Ovary (tissue), 9 donors: ENCODE measurements around the gene SLC25A25. TPM values are rescaled to one million over a fixed set of nuclear protein-coding genes. Genes with fewer than 3 reads are reported as not detected.

Source experiments
- DNase-seq, 5 donors: peaks; one replicate each; pipeline ENCODE4 v3.0.0-alpha.2; 2019 to 2020
- H3K27ac ChIP-seq, 2 donors: fragments of 200-600 bp; one replicate each; pipeline versions ENCODE4 v1.5.1 to v1.8.0; 2019 to 2022
- H3K27me3 ChIP-seq: fragments of 200-600 bp; one replicate; pipeline ENCODE4 v1.8.0; 2022
- H3K36me3 ChIP-seq: fragments of 200-600 bp; sonication (generic); one replicate; pipeline ENCODE4 v1.5.1; 2019
- H3K4me1 ChIP-seq: one replicate; pipeline ENCODE4 v1.8.1; 2013; ENCODE audit warnings: mild to moderate bottlenecking, moderate library complexity; ENCODE audit not compliant: insufficient read depth
- H3K4me3 ChIP-seq: fragments of 200-600 bp; sonication (generic); one replicate; pipeline ENCODE4 v1.5.1; 2017
- H3K9me3 ChIP-seq, 2 donors: fragments of 200-600 bp in 1 of 2; sonication (generic) in 1 of 2; one replicate each; pipeline versions ENCODE4 v1.5.1 to v1.8.1; 2013 to 2019; ENCODE audit warnings: mild to moderate bottlenecking in 1 of 2, moderate library complexity in 1 of 2
- EP300 ChIP-seq: sonication (generic); formaldehyde crosslinking; IDR thresholded peaks from one replicate; pipeline ENCODE4 v1.6.1; 2017; ENCODE audit warnings: antibody characterized with exemption
- POLR2A ChIP-seq: fragments of 450-650 bp; IDR thresholded peaks from one replicate; pipeline ENCODE4 v1.6.1; 2017; ENCODE audit warnings: antibody characterized with exemption, mild to moderate bottlenecking, moderate library complexity
- WGBS, 3 donors: extraction: QIAGEN DNeasy Blood & Tissue Kit in 1 of 3; methylation state at CpG; one replicate each; pipeline versions ENCODE4 v1.1.5 to v1.1.7; 2013 to 2017; 5-methylcytosine and 5-hydroxymethylcytosine counted together
- intact Hi-C, 4 donors: fragments of 100-400 bp; cut with DNase I; formaldehyde crosslinking; loops; one replicate each; pipeline versions ENCODE4 v1.11.0 to v1.15.1; 2022 to 2023
- polyA plus RNA-seq, 2 donors: library from polyadenylated mRNA; stranded (reverse); fragments of 200-250 nt in 1 of 2; fragments of 350-450 nt in 1 of 2; fragmentation: Illumina TruSeq in 1 of 2; extraction: RNeasy Lipid Tissue Mini Kit (QIAGEN cat#74804) in 1 of 2; gene quantifications; one replicate each; pipeline ENCODE4 v1.2.3, GENCODE V29; 2013 to 2014
- total RNA-seq, 7 donors: library from RNA; depleted of rRNA in 2 of 7; stranded (reverse); fragments of >200 nt in 2 of 7; fragmentation: NEBNext Ultra II Directional in 3 of 7; extraction: Animal tissue kit (Norgen Biotek cat#: 25700) in 3 of 7; gene quantifications; one replicate each; pipeline versions ENCODE4 v1.1.0 to v1.2.4, GENCODE V29; 2016 to 2023
- TF ChIP-seq, protein P1 (sequence below), 3 donors: fragments of 450-650 bp in 2 of 3; fragments of 200-600 bp in 1 of 3; IDR thresholded peaks; one replicate each; pipeline versions ENCODE4 v1.5.1 to v1.8.0; 2016 to 2022; ENCODE audit warnings: antibody characterized with exemption in 3 of 3, mild to moderate bottlenecking in 1 of 3
- donor health status: DM: no; HTN: no; CAD: no; lungs with moderate emphysema.
- donor health status: DM: no; HTN: no; CAD: no.
- donor health status: Bipolar disorder and iron deficiency.
- donor health status: DM: yes; HTN: yes; CAD: no.
- donor health status: DM: no; HTN: no; CAD: no.
- donor health status: DM: yes; HTN: yes; CAD: no.

The SLC25A25 gene
- total and polyA plus RNA-seq, 9 donors: 23.4 to 90.1 (median 39.8) TPM

DNA sequence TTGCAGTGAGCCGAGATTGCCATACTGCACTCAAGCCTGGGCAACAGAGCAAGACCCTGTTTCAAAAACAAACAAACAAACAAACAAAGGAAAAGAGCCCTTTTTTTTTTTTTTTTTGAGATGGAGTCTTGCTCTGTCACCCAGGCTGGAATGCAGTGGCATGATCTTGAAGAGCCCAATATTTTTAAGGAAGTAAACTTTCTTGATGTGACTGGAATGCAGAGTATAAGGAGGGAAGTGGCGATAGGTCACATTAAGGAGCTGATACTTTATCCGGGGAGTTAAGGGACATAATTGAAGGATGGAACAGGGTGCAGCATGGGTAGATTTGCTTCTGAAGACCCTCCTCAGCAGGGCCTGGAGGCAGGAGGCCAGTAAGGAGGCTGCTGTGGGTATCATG is 13.9 kb upstream of the SLC25A25 start:
- peak overlapping the region in 1 of 2 donors; percentile 56 for H3K27ac ChIP-seq
- intact Hi-C loops: loop anchor here in 2 of 4 donors (5.0 to 10.0 kb wide), 2 partner anchors 51 to 1828 kb away; no protein-coding TSS in a partner anchor
- H3K4me1 ChIP-seq: peaks cover 25% of the 10 kb centered on the region
- DNase-seq: no peak
- H3K4me3 ChIP-seq: no peak overlapping the region
- TF ChIP-seq EP300: no peak
- TF ChIP-seq POLR2A: no peak
- TF ChIP-seq, protein P1, sequence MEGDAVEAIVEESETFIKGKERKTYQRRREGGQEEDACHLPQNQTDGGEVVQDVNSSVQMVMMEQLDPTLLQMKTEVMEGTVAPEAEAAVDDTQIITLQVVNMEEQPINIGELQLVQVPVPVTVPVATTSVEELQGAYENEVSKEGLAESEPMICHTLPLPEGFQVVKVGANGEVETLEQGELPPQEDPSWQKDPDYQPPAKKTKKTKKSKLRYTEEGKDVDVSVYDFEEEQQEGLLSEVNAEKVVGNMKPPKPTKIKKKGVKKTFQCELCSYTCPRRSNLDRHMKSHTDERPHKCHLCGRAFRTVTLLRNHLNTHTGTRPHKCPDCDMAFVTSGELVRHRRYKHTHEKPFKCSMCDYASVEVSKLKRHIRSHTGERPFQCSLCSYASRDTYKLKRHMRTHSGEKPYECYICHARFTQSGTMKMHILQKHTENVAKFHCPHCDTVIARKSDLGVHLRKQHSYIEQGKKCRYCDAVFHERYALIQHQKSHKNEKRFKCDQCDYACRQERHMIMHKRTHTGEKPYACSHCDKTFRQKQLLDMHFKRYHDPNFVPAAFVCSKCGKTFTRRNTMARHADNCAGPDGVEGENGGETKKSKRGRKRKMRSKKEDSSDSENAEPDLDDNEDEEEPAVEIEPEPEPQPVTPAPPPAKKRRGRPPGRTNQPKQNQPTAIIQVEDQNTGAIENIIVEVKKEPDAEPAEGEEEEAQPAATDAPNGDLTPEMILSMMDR (IDR thresholded peaks at IDR 0.05): no peak
- WGBS, 3 donors: 59 to 70% (median 61%) methylated on average over 3 of the region's 3 CpGs
- H3K36me3 ChIP-seq: no peaks in the 10 kb centered on the region
- no peaks in the 10 kb centered on the region for H3K27me3 ChIP-seq
- H3K9me3 ChIP-seq: no peaks in the 10 kb centered on the region

DNA sequence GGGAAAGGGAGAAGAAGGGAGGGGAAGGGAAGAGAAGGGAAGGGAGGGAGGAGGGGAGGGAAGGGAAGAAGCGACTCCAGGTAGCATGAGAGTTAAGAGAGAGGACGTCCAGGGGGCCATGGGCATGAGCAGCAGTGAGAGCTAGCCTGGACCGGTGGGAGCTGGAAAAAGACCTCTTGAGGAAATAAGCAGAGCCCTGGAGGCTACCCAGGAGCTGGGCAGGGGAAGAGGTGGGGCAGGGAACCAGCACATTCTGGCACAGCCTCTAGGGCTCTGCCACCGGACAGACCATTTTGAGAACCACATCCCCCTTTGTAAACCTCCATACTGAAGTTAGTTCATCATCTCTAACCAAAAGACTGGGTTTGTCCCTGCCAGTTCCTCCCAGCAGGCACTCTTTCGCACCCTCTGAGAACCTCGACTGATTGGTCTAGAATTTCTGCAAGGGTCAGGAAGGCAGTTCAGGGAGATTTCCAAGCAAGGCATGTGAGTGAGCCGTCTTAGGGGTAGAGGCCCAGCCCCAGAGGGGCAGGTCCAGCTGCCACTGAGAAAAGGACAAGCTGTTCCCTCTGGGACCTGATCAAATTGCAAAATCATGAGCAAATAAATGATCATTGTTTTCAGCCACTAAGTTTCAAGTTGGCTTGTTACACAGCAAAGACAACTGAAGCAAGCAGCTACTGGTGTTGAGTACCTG is 12.5 kb upstream of the SLC25A25 start:
- H3K27ac ChIP-seq: peak overlapping the region; percentile 42 to 89
- peaks cover 21% of the 10 kb centered on the region for H3K4me1 ChIP-seq
- intact Hi-C loops: loop anchor here in 2 of 4 donors (5.0 to 10.0 kb wide), 2 partner anchors 42 to 49 kb away; no protein-coding TSS in a partner anchor
- no peaks in the 10 kb centered on the region for H3K27me3 ChIP-seq
- peak; percentile 59 to 69 (median 60) for DNase-seq
- TF ChIP-seq, protein P1 (IDR thresholded peaks at IDR 0.05): no peak
- TF ChIP-seq POLR2A: no peak
- peak; percentile 58 for TF ChIP-seq EP300
- WGBS, 3 donors: 8 to 14% (median 9%) methylated on average over 7 of the region's 7 CpGs
- H3K9me3 ChIP-seq: no peaks in the 10 kb centered on the region
- no peak overlapping the region for H3K4me3 ChIP-seq
- no peaks in the 10 kb centered on the region for H3K36me3 ChIP-seq

DNA sequence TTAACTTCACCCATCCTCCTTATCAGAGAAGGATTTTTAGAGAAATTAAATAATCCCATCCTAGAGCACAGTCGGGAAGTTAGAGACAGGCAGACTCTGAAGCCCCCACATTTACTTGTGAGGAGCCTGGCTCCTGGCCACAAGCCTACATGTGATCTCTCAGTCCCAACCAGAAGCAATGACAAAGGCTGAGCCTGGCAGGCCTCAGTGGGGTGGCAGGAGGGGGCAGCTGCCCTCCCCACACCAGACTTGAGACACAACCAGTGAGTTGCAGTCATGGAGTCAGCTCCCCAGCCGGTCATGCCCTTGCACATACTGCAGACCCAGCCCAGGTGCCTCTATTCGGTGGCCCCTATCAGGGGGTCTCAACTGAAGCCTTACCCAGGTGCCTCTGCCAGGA is 11.9 kb upstream of the SLC25A25 start:
- intact Hi-C loops: loop anchor here in 2 of 4 donors (5.0 to 10.0 kb wide), 2 partner anchors 41 to 49 kb away; no protein-coding TSS in a partner anchor
- H3K4me3 ChIP-seq: no peak overlapping the region
- WGBS, 3 donors: 35 to 40% (median 36%) methylated on average over 3 of the region's 3 CpGs
- no peaks in the 10 kb centered on the region for H3K36me3 ChIP-seq
- H3K4me1 ChIP-seq: peaks cover 21% of the 10 kb centered on the region
- H3K9me3 ChIP-seq: no peaks in the 10 kb centered on the region
- H3K27ac ChIP-seq: peak overlapping the region; percentile 42 to 89
- DNase-seq: peak; percentile 50 to 61 (median 55)
- TF ChIP-seq POLR2A: no peak
- no peak for TF ChIP-seq EP300
- TF ChIP-seq, protein P1 (IDR thresholded peaks at IDR 0.05): no peak
- no peaks in the 10 kb centered on the region for H3K27me3 ChIP-seq

DNA sequence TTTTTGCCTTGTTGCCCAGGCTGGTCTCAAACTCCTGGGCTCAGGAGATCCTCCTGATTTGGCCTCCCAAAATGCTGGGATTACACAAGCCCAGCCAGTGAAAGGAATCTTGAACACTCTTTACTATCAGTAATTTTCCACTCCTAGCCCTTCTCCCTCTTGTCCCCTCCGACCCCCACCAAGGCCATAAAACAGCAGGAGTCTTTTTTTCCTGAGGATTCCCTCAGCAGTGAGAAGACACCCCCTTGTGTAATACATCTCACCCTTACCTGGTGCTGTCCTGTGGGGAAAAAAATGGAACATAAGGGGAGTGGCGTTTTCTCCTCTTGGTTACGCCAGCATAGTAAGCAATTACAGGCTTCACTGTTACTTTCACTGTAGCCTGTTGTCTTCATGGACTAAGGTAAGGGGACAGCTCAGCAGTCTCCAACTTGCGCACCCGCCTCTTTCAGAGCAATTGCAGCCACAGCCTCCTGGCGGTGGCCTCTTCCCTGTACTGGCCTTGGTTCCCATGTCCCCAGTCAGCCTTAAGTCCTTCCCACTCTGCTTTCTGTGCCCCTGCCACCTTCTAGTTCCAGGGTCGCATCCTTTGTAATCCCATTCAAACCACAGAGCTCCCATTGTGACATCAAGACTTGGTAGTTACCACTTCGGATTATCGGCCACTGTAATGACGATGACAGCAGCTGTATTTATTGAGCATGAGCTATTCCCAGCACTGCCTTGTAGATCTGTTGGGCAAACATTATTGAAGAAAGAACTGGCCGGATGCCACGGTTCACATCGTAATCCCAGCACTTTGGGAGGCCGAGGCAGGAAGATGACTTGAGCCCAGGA is 10.9 kb upstream of the SLC25A25 start:
- TF ChIP-seq POLR2A (no peak), EP300 (no peak)
- TF ChIP-seq, protein P1 (IDR thresholded peaks at IDR 0.05): no peak
- no peaks in the 10 kb centered on the region for H3K9me3 ChIP-seq
- H3K4me3 ChIP-seq: no peak overlapping the region
- H3K4me1 ChIP-seq: peaks cover 21% of the 10 kb centered on the region
- H3K27ac ChIP-seq: peak overlapping the region in 1 of 2 donors; percentile 89
- 67 to 68% (median 68%) methylated on average over 14 of the region's 14 CpGs for WGBS, 3 donors
- H3K36me3 ChIP-seq: no peaks in the 10 kb centered on the region
- no peaks in the 10 kb centered on the region for H3K27me3 ChIP-seq
- peak in 2 of 5 donors; percentile 44 to 61 for DNase-seq
- intact Hi-C loops: loop anchor here in 2 of 4 donors (5.0 to 10.0 kb wide), 2 partner anchors 40 to 48 kb away; no protein-coding TSS in a partner anchor
